CD4-positive, CD25-positive, alpha-beta regulatory T cell (primary cell): ENCODE data around the gene SHB. TPM values are rescaled to one million over a fixed set of nuclear protein-coding genes. Genes with fewer than 3 reads are reported as not detected.
A peak's percentile ranks its signal among the peaks of the same experiment; 100 is the strongest.
"Not testable (repeated sequence)": the region's sequence is repeated elsewhere in the genome, so short reads cannot be mapped to it uniquely, and the experiment has no call there.

Experiments
- ATAC-seq, 2 donors: fragments of 150-1000 bp; cut with Tn5 transposase; one replicate each; pipeline ENCODE4 v1.10.0; 2021; ENCODE audit warnings: low read depth in 2 of 2, moderate number of reproducible peaks in 2 of 2, moderate library complexity in 1 of 2
- DNase-seq, 3 donors: peaks; one replicate each; pipeline versions ENCODE4 v3.0.0 to v3.0.0-alpha.2; 2012 to 2022; ENCODE audit warnings: mixed read lengths in 1 of 3
- H3K27ac ChIP-seq: one replicate; pipeline ENCODE4 v1.7.0; 2013; ENCODE audit warnings: mild to moderate bottlenecking, low read length; ENCODE audit not compliant: insufficient read depth, poor library complexity, severe bottlenecking
- H3K27me3 ChIP-seq: one replicate; pipeline ENCODE4 v1.7.0; 2013; ENCODE audit warnings: low read length; ENCODE audit not compliant: control insufficient read depth, insufficient read depth
- H3K36me3 ChIP-seq: one replicate; pipeline ENCODE4 v1.7.0; 2013; ENCODE audit warnings: mild to moderate bottlenecking, low read length, moderate library complexity; ENCODE audit not compliant: control insufficient read depth, insufficient read depth
- H3K4me1 ChIP-seq: 2 replicates; pipeline ENCODE4 v1.7.0; 2013; ENCODE audit warnings: mild to moderate bottlenecking, low read length; ENCODE audit not compliant: insufficient read depth, control insufficient read depth, poor library complexity, severe bottlenecking
- H3K4me3 ChIP-seq: one replicate; pipeline ENCODE4 v1.7.0; 2013; ENCODE audit warnings: low read depth, mild to moderate bottlenecking, low read length, moderate library complexity
- H3K9me3 ChIP-seq, 2 experiments: 1 replicate in 1 of 2; 2 replicates in 1 of 2; pipeline ENCODE4 v1.7.0; 2013; ENCODE audit warnings: low read length in 2 of 2, mild to moderate bottlenecking in 1 of 2, moderate library complexity in 1 of 2; ENCODE audit not compliant: control insufficient read depth in 2 of 2
- H3K27ac Mint-ChIP-seq, 3 donors: one replicate each; pipeline ENCODE4 v1.8.0; 2020 to 2022; ENCODE audit warnings: mild to moderate bottlenecking in 3 of 3, mixed read lengths in 3 of 3, moderate library complexity in 2 of 3
- H3K27me3 Mint-ChIP-seq: one replicate; pipeline ENCODE4 v1.8.0; 2022; ENCODE audit warnings: mild to moderate bottlenecking, mixed read lengths
- H3K36me3 Mint-ChIP-seq: one replicate; pipeline ENCODE4 v1.8.0; 2020; ENCODE audit warnings: mixed read lengths
- H3K4me1 Mint-ChIP-seq, 4 donors: one replicate each; pipeline ENCODE4 v1.8.0; 2020 to 2022; ENCODE audit warnings: mixed read lengths in 4 of 4, mild to moderate bottlenecking in 1 of 4
- H3K4me3 Mint-ChIP-seq, 4 donors: one replicate each; pipeline ENCODE4 v1.8.0; 2020 to 2022; ENCODE audit warnings: mild to moderate bottlenecking in 4 of 4, mixed read lengths in 4 of 4, moderate library complexity in 3 of 4
- H3K9me3 Mint-ChIP-seq, 7 donors: one replicate each; pipeline ENCODE4 v1.8.0; 2020 to 2022; ENCODE audit warnings: mixed read lengths in 7 of 7, mild to moderate bottlenecking in 3 of 7, moderate library complexity in 2 of 7
- polyA plus RNA-seq, 4 donors: library from polyadenylated mRNA; unstranded; fragments of 300-500 nt; fragmentation: Illumina TruSeq; gene quantifications; one replicate each; pipeline ENCODE4 v1.2.3, GENCODE V29; 2021
- total RNA-seq: library from RNA; stranded (reverse); gene quantifications from one replicate; pipeline ENCODE4 v1.2.3, GENCODE V29; 2022

The SHB gene
- total and polyA plus RNA-seq, 5 donors from 2014 or later = 0.27 to 0.69 TPM; not detected in 3

DNA sequence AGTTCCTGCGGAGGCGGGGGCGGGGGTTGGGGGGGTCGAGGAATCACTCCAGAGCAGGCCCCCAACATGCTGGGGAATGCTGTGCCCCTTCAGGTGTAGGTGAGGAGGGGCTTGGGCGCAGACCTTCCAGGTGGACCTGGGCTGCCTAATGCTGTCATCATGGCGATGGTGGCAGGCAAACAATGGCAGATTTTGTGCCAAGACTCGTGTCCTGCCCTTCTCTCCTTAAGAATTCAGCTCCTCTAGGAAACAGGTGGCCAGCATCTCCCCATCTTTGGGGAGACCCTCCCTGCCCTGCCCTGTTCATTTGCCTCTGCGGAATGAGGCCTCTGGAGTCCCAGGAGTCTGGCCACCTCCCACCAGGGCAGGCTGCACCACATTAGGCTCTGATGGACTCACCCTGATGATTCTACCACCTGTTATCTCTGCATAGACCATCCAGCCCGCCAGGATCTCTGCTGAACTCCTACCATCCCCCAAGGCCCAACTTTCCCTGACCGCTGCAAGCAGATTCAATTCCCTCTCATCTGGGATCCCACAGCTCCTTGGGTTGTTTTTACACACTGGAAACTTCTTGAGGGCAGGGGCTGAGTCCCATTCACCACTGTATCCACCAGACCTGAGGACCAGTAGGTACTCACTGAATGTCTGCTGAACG is 154.2 kb downstream of the SHB start:
- H3K4me1 Mint-ChIP-seq = peaks cover 0 to 3% (median 0%) of the 10 kb centered on the region in 4 donors
- Histone ChIP-seq H3K4me3 (no peak overlapping the region), H3K9me3 (no peaks in the 10 kb centered on the region), H3K4me1 (no peaks in the 10 kb centered on the region), H3K27ac (no peak overlapping the region), H3K36me3 (no peaks in the 10 kb centered on the region), H3K27me3 (no peaks in the 10 kb centered on the region)
- H3K27me3 Mint-ChIP-seq = no peaks in the 10 kb centered on the region
- no peak overlapping the region for H3K27ac Mint-ChIP-seq
- H3K4me3 Mint-ChIP-seq = no peak overlapping the region
- no peak for ATAC-seq
- H3K36me3 Mint-ChIP-seq = no peaks in the 10 kb centered on the region
- no peak for DNase-seq
- H3K9me3 Mint-ChIP-seq = no peaks in the 10 kb centered on the region

GRCh38 chr9:37914154-37914551 is 154.9 kb downstream of the SHB start:
- DNase-seq = no peak
- no peaks in the 10 kb centered on the region for H3K27me3 Mint-ChIP-seq
- H3K36me3 ChIP-seq = no peaks in the 10 kb centered on the region
- H3K36me3 Mint-ChIP-seq = no peaks in the 10 kb centered on the region
- peaks cover 0 to 3% (median 0%) of the 10 kb centered on the region in 4 donors for H3K4me1 Mint-ChIP-seq
- no peak overlapping the region for H3K27ac ChIP-seq
- H3K4me3 Mint-ChIP-seq = no peak overlapping the region
- H3K4me3 ChIP-seq = no peak overlapping the region
- H3K4me1 ChIP-seq = no peaks in the 10 kb centered on the region
- no peak overlapping the region for H3K27ac Mint-ChIP-seq
- H3K27me3 ChIP-seq = no peaks in the 10 kb centered on the region
- ATAC-seq = no peak
- H3K9me3 Mint-ChIP-seq = no peaks in the 10 kb centered on the region
- no peaks in the 10 kb centered on the region for H3K9me3 ChIP-seq

DNA sequence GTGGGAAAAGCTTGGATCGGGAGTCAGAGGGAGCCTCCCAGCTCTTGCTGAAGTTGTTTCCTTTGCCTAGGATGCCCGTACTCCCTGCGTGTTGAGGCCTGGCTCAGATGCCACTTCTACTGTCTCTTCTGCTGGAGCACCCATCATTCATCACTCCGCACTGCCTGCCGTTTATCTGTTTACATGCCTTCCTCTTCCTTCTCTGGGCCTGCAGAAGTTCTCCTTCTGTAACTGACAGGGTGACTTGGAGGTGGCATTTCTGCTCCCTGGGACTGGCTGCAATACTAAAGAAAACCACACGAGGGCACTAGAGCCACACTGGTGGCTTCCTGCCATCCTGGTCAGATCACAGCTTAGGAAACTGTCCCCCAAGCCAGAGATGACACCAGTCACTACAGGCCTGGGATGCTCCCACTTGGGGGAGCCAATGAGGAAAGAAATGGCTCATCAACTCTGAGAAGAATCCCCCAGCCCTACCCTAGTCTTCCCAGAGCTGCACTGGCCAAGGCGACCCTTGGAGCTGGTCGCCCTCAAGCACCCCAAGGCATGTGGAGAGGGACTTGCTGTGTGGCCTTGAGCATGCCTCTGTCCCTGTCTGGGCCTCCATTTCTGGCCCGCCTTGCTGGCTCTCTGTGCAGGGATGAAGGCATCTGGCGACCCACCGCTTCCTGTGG is 155.4 kb downstream of the SHB start:
- H3K36me3 ChIP-seq = no peaks in the 10 kb centered on the region
- H3K27me3 ChIP-seq = no peaks in the 10 kb centered on the region
- Mint-ChIP-seq H3K36me3 (no peaks in the 10 kb centered on the region), H3K4me1 (peaks cover 0 to 3% (median 0%) of the 10 kb centered on the region in 4 donors), H3K9me3 (no peaks in the 10 kb centered on the region), H3K4me3 (no peak overlapping the region), H3K27ac (peak overlapping the region in 1 of 3 donors; percentile 7), H3K27me3 (no peaks in the 10 kb centered on the region)
- DNase-seq (peak; percentile 63 to 76 (median 68)), ATAC-seq (peak; percentile 78 to 80)
- H3K9me3 ChIP-seq = no peaks in the 10 kb centered on the region
- no peaks in the 10 kb centered on the region for H3K4me1 ChIP-seq
- H3K27ac ChIP-seq = no peak overlapping the region
- H3K4me3 ChIP-seq = no peak overlapping the region

DNA sequence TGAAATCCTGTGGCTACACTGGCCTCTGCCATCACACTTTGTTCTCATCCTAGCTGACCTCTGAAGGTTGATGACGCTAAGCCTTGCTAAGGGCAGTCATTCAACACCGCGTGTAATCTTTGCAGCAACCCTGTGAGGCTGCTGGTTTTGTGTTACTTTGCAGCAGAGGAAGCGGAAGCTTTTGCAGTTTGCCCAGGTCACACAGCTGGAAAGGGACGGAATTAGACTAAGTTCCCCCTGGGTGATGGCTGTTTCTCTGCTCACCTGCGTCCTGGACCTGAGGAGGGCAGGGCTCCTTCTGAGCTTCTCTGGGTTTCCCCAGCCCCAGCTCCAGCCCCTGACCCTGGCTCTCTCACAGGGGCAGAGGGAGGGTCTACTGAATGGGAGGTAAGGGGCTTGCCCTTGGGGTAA is 157.8 kb downstream of the SHB start:
- Mint-ChIP-seq H3K4me3 (no peak overlapping the region), H3K27ac (no peak overlapping the region), H3K27me3 (no peaks in the 10 kb centered on the region), H3K4me1 (peaks cover 0 to 3% (median 1%) of the 10 kb centered on the region in 4 donors), H3K9me3 (no peaks in the 10 kb centered on the region), H3K36me3 (no peaks in the 10 kb centered on the region)
- peaks cover 2% of the 10 kb centered on the region for H3K27me3 ChIP-seq
- H3K36me3 ChIP-seq = no peaks in the 10 kb centered on the region
- H3K9me3 ChIP-seq = no peaks in the 10 kb centered on the region
- ATAC-seq (no peak), DNase-seq (no peak)
- H3K4me3 ChIP-seq = no peak overlapping the region
- H3K27ac ChIP-seq = no peak overlapping the region
- no peaks in the 10 kb centered on the region for H3K4me1 ChIP-seq

GRCh38 chr9:37910271-37910670 is 158.8 kb downstream of the SHB start:
- H3K36me3 Mint-ChIP-seq = no peaks in the 10 kb centered on the region
- H3K4me1 ChIP-seq = no peaks in the 10 kb centered on the region
- H3K27me3 Mint-ChIP-seq = no peaks in the 10 kb centered on the region
- no peaks in the 10 kb centered on the region for H3K9me3 Mint-ChIP-seq
- no peaks in the 10 kb centered on the region for H3K9me3 ChIP-seq
- peaks cover 0 to 7% (median 2%) of the 10 kb centered on the region in 4 donors for H3K4me1 Mint-ChIP-seq
- no peak overlapping the region for H3K27ac Mint-ChIP-seq
- DNase-seq (no peak), ATAC-seq (no peak)
- no peak overlapping the region for H3K4me3 Mint-ChIP-seq
- H3K27me3 ChIP-seq = peaks cover 2% of the 10 kb centered on the region
- H3K4me3 ChIP-seq = no peak overlapping the region
- H3K27ac ChIP-seq = no peak overlapping the region
- H3K36me3 ChIP-seq = no peaks in the 10 kb centered on the region

DNA sequence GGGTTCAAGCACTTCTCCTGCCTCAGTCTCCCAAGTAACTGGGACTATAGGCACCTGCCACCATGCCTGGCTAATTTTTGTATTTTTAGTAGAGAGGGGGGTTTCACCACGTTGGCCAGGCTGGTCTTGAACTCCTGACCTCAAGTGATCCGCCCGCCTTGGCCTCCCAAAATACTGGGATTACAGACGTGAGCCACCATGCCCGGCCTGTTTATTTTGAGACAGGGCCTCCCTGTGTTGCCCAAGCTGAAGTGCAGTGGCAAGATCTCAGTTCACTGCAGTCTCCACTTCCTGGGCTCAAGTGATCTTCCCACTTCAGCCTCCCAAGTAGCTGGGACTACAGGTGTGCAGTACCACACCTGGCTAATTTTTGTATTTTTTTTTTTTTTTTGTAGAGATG is 159.2 kb downstream of the SHB start:
- not testable (repeated sequence) for H3K27ac ChIP-seq, H3K27ac Mint-ChIP-seq, H3K27me3 ChIP-seq, H3K4me1 Mint-ChIP-seq, H3K4me1 ChIP-seq, ATAC-seq, DNase-seq, H3K36me3 ChIP-seq, H3K9me3 ChIP-seq, H3K36me3 Mint-ChIP-seq, H3K9me3 Mint-ChIP-seq, H3K4me3 ChIP-seq, H3K4me3 Mint-ChIP-seq, H3K27me3 Mint-ChIP-seq

DNA sequence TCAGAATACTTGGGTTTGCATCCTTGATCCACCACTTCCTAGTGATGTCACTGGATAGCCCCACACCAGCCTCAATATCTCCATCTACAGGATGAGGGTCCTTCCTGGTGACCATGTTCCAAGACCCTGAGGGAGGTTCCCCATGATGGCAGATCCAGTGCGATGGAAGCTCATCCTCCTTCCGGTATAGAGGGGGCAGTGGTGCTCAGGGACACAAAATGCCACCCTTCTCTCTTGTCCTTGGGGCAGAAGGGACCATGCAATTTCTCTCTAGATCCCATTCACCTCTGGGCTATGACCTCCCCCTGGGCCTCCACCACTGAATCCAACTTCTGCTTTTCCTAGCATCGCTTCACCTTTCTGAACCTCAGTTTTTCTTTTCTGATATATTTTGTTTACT is 159.7 kb downstream of the SHB start:
- Mint-ChIP-seq H3K4me3 (no peak overlapping the region), H3K27me3 (peaks cover 3% of the 10 kb centered on the region), H3K9me3 (no peaks in the 10 kb centered on the region), H3K36me3 (no peaks in the 10 kb centered on the region), H3K4me1 (peaks cover 2 to 14% (median 6%) of the 10 kb centered on the region in 4 donors), H3K27ac (no peak overlapping the region)
- Histone ChIP-seq H3K27me3 (peaks cover 2% of the 10 kb centered on the region), H3K27ac (no peak overlapping the region), H3K4me1 (peaks cover 6% of the 10 kb centered on the region), H3K9me3 (no peaks in the 10 kb centered on the region), H3K36me3 (no peaks in the 10 kb centered on the region), H3K4me3 (no peak overlapping the region)
- DNase-seq (no peak), ATAC-seq (no peak)

- Histone ChIP-seq H3K27me3 (peaks cover 2% of the 10 kb centered on the region), H3K9me3 (no peaks in the 10 kb centered on the region), H3K27ac (no peak overlapping the region), H3K4me1 (peaks cover 7% of the 10 kb centered on the region), H3K36me3 (no peaks in the 10 kb centered on the region), H3K4me3 (no peak overlapping the region)
- Mint-ChIP-seq H3K4me3 (no peak overlapping the region), H3K36me3 (no peaks in the 10 kb centered on the region), H3K27ac (no peak overlapping the region), H3K9me3 (no peaks in the 10 kb centered on the region), H3K27me3 (peaks cover 4% of the 10 kb centered on the region), H3K4me1 (peaks cover 4 to 17% (median 8%) of the 10 kb centered on the region in 4 donors)
- ATAC-seq (no peak), DNase-seq (no peak)
Measured at GRCh38 chr9:37908698-37909186, 160.3 kb downstream of the SHB start.
